A673 (cell line): Measurements from ENCODE around the gene UPK3BL2. TPM values are rescaled to one million over a fixed set of nuclear protein-coding genes. Genes with fewer than 3 reads are reported as not detected.
"Not testable (repeated sequence)": the region's sequence is repeated elsewhere in the genome, so short reads cannot be mapped to it uniquely, and the experiment has no call there.

Source experiments
- BruUV-seq: library from RNA; stranded (reverse); fragments of 400-500 nt; replicated peaks from 2 replicates; lab custom pipeline; 2021; lab: Mats Ljungman, UMichigan
- CTCF ChIA-PET: fragments of 300-600 bp; sonication (Branson Sonifier 250); formaldehyde crosslinking; loops from one replicate; lab custom pipeline; 2022; ENCODE audit warnings: antibody characterized with exemption; lab: Charles Lee
- POLR2A ChIA-PET: fragments of 300-600 bp; sonication (Branson Sonifier 250); formaldehyde crosslinking; loops from one replicate; lab custom pipeline; 2022; ENCODE audit warnings: antibody characterized with exemption; ENCODE audit not compliant: low non-redundant PET; lab: Charles Lee
- DNase-seq: peaks from one replicate; pipeline ENCODE4 v3.0.0-alpha.2; 2015; ENCODE audit warnings: low spot score
- H3K27ac ChIP-seq: fragments of 200-600 bp; sonication (generic); 2 replicates; pipeline ENCODE4 v1.5.1; 2016; ENCODE audit warnings: mixed run types, low read depth, mild to moderate bottlenecking, mixed read lengths, antibody characterized with exemption, low read length; ENCODE audit not compliant: poor library complexity, severe bottlenecking
- H3K27me3 ChIP-seq: fragments of 200-600 bp; sonication (generic); replicated peaks from 2 replicates; pipeline ENCODE4 v1.6.1; 2017; ENCODE audit warnings: mixed run types, low read depth, mild to moderate bottlenecking, mixed read lengths, antibody characterized with exemption, low read length; ENCODE audit not compliant: insufficient read depth, poor library complexity
- H3K36me3 ChIP-seq: fragments of 200-600 bp; sonication (generic); 2 replicates; pipeline ENCODE4 v1.6.1; 2016; ENCODE audit warnings: mixed run types, mild to moderate bottlenecking, mixed read lengths, antibody characterized with exemption, low read length; ENCODE audit not compliant: insufficient read depth, poor library complexity, severe bottlenecking
- H3K4me1 ChIP-seq: fragments of 200-600 bp; sonication (generic); 2 replicates; pipeline ENCODE4 v1.6.1; 2017; ENCODE audit warnings: mixed run types, mild to moderate bottlenecking, mixed read lengths, antibody characterized with exemption, low read length; ENCODE audit not compliant: insufficient read depth, poor library complexity, severe bottlenecking
- H3K4me3 ChIP-seq: fragments of 200-600 bp; sonication (generic); 2 replicates; pipeline ENCODE4 v1.5.1; 2016; ENCODE audit warnings: low read depth, mixed run types, mild to moderate bottlenecking, mixed read lengths, low read length; ENCODE audit not compliant: poor library complexity, severe bottlenecking
- H3K9me3 ChIP-seq: fragments of 200-600 bp; sonication (generic); 2 replicates; pipeline ENCODE4 v1.6.1; 2016; ENCODE audit warnings: mixed run types, low read depth, mild to moderate bottlenecking, mixed read lengths, antibody characterized with exemption, low read length; ENCODE audit not compliant: poor library complexity, severe bottlenecking
- intact Hi-C: fragments of 100-400 bp; cut with micrococcal nuclease; formaldehyde crosslinking; loops from one replicate; pipeline ENCODE4 v1.10.0; 2022; ENCODE audit not compliant: unreplicated experiment
- total RNA-seq: library from RNA; stranded (reverse); gene quantifications from 2 replicates; pipeline ENCODE4 v1.2.3, GENCODE V29; 2021

Gene UPK3BL2
- total RNA-seq, 1 experiment from 2014 or later = 4.3 TPM

DNA sequence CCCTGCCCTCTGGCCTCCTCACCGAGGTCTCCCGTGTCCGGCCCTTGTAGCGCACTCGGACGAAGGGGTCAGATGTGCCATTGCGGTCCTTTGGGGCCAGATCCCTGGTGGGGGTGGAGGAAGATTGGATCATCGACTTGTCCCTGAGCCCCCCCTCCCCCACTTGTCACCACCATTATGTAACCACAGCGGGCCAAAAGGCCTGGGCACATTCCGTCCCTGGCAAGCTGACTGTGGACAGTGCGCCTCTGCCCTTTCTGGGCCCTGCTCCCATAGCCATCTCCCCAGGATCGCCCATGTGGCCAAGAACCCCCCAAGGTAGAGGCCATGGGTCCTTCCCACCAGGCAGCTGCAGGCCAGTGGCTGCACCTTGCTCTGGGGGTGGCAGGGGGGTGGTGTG is 40.4 kb downstream of the UPK3BL2 start:
- CTCF ChIA-PET, intact Hi-C loops, BruUV-seq, H3K27me3 ChIP-seq, H3K4me3 ChIP-seq, H3K4me1 ChIP-seq, POLR2A ChIA-PET, H3K27ac ChIP-seq, H3K36me3 ChIP-seq, H3K9me3 ChIP-seq, DNase-seq: not testable (repeated sequence)

DNA sequence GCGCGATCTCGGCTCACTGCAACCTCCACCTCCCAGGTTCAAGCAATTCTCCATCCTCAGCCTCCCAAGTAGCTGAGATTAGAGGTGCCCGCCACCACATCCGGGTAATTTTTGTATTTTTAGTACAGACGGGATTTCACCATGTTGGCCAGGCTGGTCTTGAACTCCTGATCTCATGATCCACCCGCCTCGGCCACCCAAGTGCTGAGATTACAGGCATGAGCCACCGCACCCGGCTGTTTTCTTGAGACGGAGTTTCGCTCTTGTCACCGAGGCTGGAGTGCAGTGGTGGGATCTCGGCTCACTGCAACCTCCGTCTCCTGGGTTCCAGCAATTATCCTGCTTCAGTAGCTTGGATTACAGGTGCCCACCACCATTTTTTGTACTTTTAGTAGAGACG is 45.2 kb downstream of the UPK3BL2 start:
- H3K4me3 ChIP-seq, H3K9me3 ChIP-seq, BruUV-seq, H3K36me3 ChIP-seq, H3K27me3 ChIP-seq, DNase-seq, POLR2A ChIA-PET, CTCF ChIA-PET, intact Hi-C loops, H3K4me1 ChIP-seq, H3K27ac ChIP-seq: not testable (repeated sequence)

DNA sequence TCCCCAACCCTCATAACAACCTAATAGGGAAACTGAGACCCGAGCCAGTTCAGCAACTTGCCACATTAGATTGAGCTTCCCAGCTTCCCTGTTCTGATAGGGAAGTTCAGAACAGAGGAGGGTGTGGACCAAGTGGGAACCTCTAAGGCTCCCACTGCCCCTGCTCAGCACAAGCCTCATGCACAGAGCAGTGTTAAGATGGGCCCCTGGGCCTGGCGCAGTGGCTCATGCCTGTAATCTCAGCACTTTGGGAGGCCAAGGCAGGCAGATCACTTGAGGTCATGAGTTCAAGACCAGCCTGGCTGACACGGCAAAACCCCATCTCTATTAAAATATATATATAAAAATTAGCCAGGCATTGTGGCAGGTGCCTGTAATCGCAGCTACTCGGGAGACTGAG is 46.2 kb downstream of the UPK3BL2 start:
- CTCF ChIA-PET, H3K36me3 ChIP-seq, H3K27me3 ChIP-seq, POLR2A ChIA-PET, BruUV-seq, H3K4me1 ChIP-seq, DNase-seq, intact Hi-C loops, H3K27ac ChIP-seq, H3K4me3 ChIP-seq, H3K9me3 ChIP-seq: not testable (repeated sequence)

DNA sequence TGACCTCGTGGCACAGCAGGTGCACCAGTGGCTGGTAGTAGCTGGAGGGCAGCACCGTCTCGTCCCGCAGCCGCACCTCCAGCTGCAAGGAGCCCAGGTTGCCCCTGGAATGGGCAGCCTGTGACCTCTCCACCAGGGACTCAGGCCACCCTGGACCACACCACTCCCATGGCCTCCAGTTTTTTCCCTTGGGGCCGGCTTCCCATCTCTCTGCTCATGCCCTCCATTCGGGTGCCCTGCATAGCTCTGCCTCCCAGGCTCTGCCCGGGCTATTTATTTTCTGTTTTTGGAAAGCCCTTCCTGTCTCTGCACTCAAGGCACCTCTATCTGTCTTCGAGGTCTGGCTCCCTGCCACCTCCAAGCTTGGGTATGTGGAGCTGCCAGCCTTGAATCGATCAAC is 46.6 kb downstream of the UPK3BL2 start:
- DNase-seq, BruUV-seq, H3K4me3 ChIP-seq, H3K4me1 ChIP-seq, CTCF ChIA-PET, H3K27ac ChIP-seq, H3K27me3 ChIP-seq, POLR2A ChIA-PET, intact Hi-C loops, H3K9me3 ChIP-seq, H3K36me3 ChIP-seq: not testable (repeated sequence)

DNA sequence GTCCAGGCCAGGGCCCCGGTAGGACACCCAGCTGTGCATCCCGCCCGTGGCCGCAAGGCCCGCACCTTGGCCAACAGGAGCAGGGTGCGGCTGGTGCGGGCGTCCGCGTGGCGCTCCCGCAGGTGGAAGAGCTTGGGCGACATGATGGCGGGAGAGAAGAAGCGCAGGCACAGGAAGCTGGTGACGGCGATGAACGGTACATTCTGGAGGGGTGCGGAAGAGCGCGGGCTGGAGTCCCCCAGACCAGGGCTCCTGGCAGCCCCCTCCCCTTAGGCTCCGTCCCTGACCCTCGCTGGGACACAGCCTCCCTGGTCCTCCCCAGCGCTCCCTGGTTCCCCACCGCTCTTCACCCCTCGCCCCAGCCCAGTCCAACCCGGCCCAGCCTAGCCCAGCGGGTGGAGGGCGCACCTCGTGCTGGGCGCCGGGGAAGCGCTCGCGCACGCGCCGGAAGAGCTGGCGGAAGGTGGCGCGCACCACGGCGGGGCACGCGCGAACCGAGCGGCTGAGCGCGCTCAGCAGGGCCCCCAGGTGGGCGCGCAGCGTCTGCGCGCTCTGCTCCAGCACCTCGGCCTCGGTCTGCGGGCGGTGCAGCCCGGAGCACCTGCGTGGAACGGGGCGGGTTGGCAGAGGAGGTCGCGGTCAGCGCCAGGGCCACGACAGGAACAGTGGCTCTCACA is 48.9 kb downstream of the UPK3BL2 start:
- H3K4me3 ChIP-seq, CTCF ChIA-PET, H3K4me1 ChIP-seq, H3K36me3 ChIP-seq, H3K27ac ChIP-seq, intact Hi-C loops, H3K9me3 ChIP-seq, DNase-seq, BruUV-seq, H3K27me3 ChIP-seq, POLR2A ChIA-PET: not testable (repeated sequence)

DNA sequence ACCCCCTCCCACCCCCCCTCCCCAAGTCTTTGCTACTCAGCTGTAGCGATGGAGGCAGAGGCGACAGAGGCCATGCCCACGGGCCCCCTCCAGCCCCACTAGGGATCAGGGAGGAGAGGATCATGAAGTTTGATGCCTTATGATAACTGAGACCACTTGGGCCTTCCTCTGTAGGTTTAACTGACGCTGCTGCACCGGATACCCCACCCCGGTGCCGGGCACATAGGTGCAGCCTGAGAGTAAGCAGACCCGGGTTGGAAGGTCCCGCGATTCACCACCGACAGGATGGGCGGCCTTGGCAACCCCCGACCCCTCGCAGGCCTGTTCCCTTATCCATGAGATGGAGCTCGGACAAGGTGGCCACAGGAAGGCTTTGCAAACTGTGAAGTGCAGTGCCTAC is 49.5 kb downstream of the UPK3BL2 start:
- H3K4me3 ChIP-seq, H3K4me1 ChIP-seq, H3K27me3 ChIP-seq, H3K9me3 ChIP-seq, H3K27ac ChIP-seq, intact Hi-C loops, POLR2A ChIA-PET, DNase-seq, CTCF ChIA-PET, BruUV-seq, H3K36me3 ChIP-seq: not testable (repeated sequence)

DNA sequence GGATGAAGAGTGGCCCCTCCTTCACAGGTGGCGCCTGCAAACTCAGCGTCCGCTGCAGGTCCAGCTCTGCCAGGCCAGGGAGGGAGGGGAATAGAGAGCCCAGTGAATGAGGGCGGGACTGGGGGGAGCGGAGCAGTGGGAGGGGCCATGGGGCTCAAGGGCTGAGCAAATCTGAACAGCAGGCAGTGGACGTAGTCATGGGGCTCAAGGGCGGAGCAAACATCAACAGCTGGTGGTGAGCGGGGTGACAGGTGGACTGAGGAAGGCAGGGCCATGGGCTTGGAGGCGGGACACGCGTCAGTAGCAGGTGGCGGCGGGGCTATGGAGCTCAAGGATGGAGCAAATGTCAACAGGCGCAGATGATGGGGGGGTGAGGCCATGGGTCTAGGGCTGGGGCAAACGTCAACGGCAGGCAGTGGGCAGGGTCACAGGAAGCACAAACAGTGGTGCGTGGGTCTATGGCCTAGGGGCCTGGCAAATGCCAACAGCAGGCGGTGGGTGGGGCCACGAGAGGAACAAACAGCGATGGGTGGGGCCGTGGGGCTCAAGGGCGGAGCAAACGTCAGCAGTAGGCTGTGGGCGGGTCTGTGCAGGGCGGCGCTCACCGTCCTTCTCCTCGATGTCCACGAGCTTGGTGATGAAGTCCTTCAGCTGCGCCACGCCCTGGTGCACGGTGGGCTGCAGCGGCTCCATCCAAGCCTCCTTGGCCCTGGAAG is 50.1 kb downstream of the UPK3BL2 start:
- H3K4me1 ChIP-seq, intact Hi-C loops, DNase-seq, H3K9me3 ChIP-seq, CTCF ChIA-PET, H3K4me3 ChIP-seq, H3K27me3 ChIP-seq, BruUV-seq, H3K27ac ChIP-seq, H3K36me3 ChIP-seq, POLR2A ChIA-PET: not testable (repeated sequence)
